ENCODE measurements around the gene SLC1A3.

Gene SLC1A3

DNA sequence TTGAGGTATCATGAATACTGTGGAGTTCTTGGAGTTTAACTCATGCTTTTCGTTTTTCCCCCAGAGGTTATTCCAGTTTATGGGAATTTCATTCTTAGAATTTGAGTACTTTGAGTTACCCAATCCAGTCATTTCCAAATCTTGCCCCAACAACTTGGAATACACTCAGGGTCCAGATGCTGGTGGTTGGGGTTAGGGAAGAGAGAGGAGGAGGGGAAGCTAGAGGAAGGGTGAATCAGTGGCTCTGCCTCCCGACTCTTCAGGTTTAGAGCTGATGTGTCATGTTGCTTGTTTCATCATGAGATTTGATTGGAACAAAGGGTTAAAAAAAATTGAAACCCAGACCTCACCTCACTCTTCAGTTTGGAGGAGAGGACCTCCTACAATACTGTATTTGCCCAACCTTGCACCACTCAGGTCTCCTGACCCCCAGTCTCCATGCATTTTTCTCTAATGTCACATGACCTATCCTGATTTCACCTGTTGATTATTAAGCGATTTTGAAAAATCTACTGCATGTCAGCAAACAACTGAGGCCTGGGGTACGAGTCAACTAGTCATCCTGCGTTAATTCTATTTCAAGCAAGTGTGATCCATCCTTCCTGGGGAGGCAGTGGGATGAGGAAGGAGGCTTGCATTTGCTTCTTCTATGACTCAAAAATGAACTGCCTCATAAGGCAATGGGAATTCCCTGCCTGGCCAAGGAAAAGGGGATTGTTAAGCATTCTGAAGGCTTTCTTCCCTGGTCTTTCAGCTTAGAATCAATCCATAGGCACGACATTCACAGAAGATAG is 6.2 kb upstream of the SLC1A3 start:
- DNase-seq (ENCODE audit: low read depth in 2 of 2) = peak; percentile 94

DNA sequence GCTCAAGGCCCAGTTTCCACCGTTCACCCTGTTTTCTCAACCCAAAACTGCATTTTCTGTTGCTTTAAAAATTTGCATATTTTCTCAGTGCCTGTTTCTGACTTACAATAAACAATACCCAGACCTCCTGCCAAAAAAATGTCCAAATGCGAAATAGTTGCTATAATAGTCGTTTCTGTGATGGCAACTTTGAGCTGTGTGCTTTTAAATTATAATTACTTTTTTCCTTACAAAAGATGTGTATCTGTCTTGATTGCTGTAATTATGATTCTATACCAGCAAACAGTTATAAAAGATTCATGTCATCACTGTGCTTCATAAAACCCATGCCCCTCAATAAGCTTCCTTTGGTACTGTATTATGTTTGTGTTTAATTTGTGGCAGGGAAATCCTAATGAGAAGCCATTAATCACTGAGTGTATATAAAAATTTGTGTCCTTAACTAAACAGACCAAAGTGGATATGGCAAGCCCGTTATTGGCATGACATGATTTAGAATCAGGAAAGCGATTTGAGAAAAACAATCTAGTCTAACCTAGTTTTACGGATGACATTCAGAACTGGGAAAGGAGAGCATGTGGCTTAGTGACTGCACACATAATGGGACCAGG is 5.4 kb upstream of the SLC1A3 start:
- no peak for DNase-seq (ENCODE audit: low read depth in 2 of 2)

DNA sequence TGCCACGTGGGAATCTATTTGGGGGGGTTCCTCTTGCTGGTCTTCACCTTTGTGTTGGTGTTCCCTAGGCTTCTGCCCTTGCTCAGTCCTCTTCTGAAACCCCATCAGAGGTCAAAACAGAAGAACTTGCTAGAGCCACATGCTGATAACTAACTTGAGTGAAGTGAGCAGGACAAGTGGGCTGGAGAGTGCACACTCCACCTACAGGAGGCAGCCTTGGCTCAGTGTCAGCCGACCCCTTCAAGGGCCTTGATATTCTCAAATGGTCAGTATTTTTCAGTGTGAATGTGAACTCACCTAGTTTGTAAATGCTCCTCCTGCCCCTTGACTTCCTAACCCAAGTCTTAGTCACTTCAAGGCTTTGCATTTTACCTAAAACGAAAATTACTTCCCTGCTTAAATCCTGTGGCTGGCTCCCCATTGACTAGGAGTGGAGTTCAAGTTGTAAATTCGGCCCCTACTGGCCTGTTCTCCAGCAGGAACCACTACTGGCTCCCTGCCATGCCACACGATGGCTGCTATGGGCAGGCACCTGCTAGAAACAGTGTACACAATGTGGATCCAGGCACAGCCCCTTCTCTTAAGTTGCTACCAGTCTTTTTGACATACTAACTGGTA is 3.6 kb upstream of the SLC1A3 start:
- DNase-seq (ENCODE audit: low read depth in 2 of 2) = no peak

DNA sequence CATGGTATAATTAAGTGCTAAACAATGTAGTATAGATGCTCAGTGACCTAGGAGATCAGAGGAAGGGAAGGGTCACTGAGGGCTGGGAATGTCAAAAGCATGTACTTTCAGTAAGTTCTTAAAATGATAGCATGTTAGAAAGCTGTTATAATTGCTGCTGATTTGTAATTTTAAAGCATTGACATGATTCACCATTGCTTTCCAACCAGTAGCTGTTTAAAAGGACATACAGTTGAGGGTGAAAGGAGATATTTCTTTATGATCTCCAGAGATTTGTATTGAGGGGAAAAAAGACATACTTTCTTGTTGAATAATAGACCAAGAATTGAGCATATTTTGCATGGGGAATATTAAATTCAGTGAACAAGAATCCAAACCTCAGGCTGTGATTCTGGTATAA is 1.2 kb upstream of the SLC1A3 start:
- DNase-seq (ENCODE audit: low read depth in 2 of 2) = peak in 1 of 2 experiments; percentile 48

DNA sequence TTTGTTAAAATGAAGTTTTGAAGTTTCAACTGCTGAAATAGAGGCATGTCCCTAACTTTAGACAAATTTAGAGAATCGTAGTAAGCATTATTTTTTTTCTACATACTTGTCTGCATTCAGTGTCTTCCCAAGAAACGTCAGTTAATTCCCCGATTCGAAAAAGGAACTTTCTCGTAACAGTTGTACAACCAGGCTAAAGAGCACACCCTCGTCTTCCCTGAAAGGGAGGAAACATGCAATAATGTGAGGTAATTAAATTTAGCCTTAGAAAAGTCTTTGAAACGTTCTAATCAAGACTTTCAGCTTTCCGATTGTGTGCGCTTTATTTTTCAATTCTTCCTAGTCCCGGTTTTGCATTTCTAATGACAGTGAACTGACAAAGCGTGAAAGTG is 374 bp upstream of the SLC1A3 start:
- DNase-seq (ENCODE audit: low read depth in 2 of 2) = no peak

DNA sequence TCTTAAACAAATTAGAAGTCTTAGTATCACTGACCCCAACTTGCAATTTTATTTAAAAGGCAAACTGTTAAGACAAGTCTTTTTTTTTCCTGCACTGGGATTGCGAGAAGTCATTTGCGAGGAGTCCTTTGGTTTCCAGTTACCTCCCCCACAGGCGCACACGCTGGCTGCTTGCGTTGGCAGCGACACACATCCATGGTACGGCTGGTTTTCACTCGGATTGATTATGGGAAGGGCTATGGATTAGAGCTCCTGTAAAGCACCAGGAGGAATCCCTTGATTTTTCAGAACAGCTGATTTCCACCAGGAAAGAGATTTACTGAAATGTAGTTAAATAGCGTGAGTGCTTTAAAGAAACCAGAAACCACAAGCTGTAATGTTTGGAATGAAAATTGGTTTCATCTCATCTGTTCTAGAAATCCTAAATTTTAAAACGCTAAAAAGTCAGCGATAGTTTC is 737 bp downstream of the SLC1A3 start:
- no peak for DNase-seq (ENCODE audit: low read depth in 2 of 2)

DNA sequence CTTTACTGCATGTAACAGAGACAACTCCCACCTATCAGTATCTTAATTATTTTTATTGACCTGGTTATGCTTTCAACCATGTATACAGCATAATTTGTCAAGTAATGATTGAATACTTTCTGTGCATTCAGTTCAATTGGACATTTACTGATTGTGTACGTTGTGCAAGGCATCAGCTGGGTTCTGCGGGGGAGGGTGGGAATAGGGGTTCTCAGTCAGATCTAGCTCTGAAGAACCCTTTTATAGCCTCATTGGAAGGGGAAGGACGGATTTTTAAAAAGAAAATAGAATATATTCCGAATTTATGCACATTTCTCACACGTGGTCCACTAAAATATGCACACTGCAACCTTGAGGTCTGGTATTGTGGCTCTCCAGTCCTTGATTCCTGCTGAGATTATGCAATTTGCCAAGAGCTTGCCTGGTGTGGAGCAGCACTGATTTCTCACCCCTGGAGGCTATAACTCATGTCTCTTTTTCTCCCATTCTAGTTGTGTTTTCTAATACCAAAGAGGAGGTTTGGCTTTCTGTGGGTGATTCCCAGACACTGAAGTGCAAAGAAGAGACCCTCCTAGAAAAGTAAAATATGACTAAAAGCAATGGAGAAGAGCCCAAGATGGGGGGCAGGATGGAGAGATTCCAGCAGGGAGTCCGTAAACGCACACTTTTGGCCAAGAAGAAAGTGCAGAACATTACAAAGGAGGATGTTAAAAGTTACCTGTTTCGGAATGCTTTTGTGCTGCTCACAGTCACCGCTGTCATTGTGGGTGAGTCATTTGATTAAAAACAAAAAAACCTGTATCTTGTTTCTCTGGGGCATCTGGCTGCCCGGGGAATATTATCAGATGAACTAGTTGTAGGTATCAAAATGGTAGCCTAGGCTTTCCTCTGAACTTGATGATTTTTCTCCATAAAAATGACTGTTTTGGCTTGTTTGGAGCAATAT is 1.7 kb downstream of the SLC1A3 start:
- peak in 1 of 2 experiments; percentile 55 for DNase-seq (ENCODE audit: low read depth in 2 of 2)

DNA sequence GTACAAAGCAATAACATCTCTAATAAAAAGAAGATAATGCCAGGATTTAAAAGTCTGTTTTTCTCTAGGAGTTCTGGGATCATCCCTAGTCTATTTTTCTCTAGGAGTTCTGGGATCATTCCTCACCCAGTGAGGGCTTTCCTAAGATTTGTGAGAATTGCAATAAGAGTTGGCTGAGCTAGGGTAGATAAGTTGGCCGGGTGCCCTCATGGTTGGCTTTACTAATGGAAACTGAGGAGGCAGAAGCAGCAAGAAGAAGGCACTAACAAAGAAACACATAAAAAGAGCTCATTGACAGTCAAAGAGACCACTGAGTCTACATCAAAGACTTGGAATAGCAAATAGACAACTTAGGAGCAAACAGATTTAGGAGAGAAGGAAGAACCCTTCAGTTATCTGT is 4.2 kb downstream of the SLC1A3 start:
- DNase-seq (ENCODE audit: low read depth in 2 of 2) = no peak

DNA sequence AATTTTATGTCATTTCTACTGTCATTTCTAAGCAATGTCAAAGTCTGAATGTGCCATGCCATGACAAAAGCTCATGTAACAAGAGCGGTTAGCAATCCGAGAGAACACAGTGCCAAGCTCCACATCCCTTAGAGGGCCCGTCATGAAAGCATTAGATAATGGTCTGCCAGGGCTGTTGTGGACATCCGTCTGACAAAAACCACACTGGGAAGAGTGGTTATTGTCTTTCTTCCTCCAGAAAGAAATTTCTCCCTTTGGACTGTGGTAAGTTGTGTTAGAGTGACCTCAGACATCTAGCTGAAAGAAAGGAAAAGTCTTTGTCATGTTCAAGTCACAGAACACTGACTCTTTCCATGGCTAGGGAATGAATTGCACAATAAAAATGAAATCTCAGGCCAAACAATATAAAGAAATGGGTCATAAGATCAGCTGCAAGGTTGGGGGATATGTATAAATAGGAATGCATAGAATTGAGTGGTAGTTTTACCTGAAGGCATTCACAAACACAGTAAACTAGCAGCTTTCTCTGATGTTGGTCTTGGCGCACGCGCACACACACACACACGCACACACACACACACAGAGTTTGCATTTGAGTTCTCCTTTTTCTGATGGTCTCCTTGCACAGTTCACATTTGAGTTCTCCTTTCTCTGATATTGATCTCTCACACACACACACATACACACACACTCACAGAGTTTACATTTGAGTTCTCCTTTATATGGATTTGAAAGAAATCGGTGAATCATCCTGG is 5.3 kb downstream of the SLC1A3 start:
- DNase-seq (ENCODE audit: low read depth in 2 of 2) = no peak

DNA sequence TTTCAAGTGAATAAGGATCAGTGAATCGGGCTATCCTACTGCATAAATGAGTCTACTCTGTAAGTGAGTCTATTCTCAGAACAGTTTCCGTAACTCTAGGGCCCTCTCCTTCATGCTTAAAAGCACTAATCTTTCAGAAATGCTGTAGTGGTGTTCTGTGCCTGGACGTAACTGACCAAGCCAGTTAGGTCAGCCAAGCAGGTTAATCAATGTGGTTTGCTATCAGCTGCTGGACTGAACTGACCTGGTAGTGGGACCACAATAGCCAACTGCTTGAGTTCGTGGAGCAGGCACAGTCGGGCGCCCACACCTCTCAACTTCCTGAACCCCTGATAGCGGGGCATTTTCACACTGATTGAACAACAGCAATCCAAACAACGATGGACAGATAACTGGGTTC is 6.8 kb downstream of the SLC1A3 start:
- no peak for DNase-seq (ENCODE audit: low read depth in 2 of 2)

DNA sequence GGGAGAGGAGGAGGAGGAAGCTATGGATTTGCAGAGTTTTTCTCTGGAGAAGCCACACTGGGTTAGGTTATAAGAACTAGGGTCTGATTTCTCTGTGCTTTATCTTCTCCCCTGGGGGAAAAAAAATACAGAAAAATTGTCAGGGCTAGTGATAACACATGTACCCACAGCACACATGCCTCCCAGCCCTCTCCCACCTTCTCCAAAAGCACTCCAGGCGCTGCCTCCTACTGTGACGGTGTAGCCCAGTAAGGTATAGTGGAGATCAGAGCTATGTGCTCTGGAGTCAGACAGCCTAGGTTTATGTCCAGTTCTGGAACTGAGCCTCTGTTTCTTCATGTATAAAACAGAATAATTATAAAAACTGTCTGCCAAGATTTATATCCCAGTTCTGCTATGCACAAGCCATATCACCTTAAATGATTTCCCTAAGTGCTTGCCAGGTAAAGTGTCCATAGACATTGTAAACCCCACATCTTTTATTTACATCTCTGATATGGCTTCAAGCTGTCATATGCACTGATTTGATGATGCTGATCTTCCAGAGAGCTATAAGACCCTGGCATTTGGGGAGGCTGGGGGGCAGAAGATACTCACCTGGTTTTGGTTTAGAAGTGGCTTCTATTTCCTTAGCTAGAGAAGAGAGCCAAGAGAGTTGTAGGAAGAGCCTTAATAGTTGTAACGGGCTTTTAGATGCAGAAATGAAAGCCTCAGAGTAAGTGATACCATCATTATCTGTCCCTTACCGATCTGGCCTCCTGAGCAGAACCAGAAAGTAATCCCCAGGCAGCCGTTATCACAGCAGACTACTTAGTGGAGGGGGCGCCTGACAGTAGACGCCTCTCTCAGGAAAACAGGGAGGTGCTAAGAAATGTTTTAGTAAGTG is 7.6 kb downstream of the SLC1A3 start:
- DNase-seq (ENCODE audit: low read depth in 2 of 2) = no peak

DNA sequence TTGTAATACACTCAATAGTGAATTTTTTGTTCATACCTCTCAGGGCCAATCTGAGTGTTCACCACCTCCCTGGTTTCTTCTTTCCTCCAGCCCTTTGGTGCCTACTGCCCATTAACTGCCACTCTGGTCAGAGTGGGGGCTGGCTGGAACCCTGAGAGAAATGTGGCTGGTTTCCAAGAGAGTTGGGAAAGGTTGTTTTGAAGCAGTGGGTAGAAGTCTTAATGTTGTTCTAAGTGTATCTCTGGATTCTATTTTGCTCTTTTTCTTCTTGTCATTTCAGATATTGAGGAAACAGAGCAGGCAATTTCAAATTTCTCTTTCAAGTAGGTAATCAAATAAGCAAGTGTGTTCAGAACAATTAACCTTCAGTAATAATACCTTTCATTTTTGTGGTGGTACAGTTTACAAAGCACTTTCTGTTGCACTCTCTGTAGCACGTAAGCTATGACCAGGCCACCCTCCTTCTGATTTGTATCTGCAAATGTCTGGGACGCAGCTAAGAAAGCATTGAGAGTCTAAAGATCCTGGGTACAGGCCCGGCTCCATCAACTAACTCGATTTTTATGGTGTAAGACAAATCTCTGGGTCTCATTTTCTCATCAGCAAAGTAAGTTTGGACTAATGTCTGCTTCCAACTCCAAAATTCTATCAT is 8.4 kb downstream of the SLC1A3 start:
- no peak for DNase-seq (ENCODE audit: low read depth in 2 of 2)

DNA sequence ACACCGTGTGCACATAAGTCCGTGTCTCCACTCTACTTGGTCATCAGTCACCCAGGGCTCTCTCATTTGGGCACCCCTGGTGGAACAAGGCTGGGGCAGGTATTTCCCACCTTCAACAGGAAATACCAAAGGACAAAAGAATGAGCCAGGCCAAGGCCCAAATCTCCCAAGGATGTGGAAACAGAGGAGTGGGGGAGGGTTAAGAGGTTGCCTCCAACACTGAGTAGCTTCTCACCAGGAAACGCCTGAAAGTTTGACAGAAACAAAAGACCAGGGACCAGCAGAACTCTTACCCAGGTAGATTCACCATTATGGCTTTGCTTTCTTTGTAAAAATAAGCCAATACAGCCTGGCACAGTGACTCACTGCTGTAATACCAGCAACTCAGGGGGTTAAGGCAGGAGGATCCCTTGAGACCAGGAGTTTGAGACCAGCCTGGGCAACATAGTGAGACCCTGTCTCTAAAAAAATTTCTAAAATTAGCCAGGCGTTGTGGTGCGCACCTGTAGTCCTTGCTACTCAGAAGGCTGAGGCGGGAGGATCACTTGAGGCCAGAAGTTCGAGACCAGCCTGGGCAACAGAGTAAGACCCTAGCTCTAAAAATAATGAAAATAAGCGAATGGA is 12.7 kb downstream of the SLC1A3 start:
- no peak for DNase-seq (ENCODE audit: low read depth in 2 of 2)

DNA sequence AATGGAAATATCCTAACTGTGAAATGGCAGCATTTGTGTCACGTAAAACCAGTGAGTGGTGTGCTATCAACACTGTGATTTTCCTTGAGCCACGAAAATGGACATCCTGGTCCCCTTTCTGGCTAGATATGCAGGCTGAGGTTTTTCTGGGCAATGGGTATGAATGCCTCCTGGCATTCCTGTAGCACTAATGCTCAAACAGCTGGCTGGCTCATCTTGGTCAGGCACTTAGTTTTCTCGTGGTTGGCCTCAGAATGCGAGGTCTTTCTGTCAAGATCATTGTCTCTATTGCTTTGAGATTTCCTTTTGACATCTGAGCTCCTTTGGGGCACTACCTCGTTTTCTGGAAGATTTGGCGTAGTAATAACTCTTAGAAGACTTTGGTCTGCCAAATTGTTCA is 15.6 kb downstream of the SLC1A3 start:
- no peak for DNase-seq (ENCODE audit: low read depth in 2 of 2)

DNA sequence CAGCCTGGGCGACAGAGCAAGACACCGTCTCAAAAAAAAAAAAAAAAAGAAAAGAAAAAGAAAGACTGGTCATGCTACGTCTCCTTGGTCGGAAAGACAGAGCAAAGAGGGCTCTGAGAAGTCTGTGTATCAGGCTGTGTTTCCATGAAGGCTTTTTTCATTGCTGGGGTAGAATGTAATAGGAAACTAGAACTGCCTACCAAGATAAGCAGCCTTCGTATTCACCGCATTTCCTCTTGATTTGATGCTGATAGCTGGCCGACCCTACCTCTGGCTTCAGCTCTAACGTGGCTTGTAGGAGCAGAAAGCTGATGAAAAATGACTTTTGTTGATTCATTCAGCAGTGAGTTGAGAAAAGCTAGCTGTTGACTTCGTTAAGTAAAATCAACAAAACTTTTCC is 17.4 kb downstream of the SLC1A3 start:
- DNase-seq (ENCODE audit: low read depth in 2 of 2) = no peak

DNA sequence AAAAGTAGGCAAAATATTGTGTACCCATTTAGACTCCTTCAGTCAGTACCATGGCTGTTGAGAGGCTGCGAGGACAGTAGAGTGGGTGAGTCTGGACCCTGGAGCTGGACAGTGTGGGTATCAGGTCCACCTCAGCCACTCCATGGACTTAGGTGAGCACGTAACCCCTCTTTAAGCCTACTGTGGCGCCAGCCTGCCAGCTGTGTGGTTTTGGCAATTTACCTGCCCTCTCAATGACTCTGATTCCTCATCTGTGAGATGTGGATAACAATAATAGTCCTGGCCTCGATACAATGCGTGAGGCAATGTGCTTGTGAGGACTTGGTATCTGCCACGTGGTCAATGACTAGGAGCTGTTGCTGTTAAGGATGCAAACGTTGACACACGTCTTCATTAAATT is 17.9 kb downstream of the SLC1A3 start:
- DNase-seq (ENCODE audit: low read depth in 2 of 2) = no peak

DNA sequence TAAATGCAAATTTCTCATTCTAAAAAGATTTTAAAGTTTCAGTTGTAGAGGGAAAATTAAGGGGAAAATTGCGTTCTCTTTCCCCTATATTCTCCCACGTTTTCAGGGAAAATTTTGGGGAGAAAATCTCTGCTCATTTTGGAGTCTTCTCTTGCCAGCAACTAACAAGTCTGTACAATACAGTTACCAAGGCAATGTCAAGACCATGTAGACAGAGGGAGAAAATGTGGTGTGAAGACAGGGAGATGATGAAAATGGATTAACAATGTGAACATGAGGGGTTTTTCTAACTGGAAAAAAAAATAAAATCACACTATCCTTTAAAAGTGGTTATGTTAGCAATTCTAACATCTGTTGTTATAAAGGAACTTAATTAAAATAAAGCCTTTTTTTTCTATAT is 22.3 kb downstream of the SLC1A3 start:
- DNase-seq (ENCODE audit: low read depth in 2 of 2) = no peak

DNA sequence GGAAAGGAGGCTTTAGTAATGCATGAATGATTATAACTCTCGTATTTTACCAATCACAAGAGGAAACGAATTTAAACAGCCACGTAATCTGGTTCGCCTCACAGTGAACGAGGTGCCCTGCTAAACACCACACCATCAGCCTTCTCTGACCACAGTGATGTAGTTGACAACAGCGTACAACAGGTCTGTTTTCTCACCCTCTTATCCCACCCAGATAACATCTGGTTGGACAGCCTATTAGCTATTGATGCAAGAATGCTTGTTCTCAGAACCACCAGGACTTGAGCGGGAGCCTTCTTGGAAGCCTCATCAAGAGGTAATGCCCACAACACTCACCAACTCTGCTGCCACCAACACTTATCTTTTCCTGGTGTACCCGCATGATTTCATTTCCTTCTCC is 23.3 kb downstream of the SLC1A3 start:
- no peak for DNase-seq (ENCODE audit: low read depth in 2 of 2)
